Ascending aorta (tissue), 2 donors: ENCODE results near the gene SYTL3. TPM values are rescaled to one million over a fixed set of nuclear protein-coding genes. Genes with fewer than 3 reads are reported as not detected.
"Not testable (repeated sequence)": the region's sequence is repeated elsewhere in the genome, so short reads cannot be mapped to it uniquely, and the experiment has no call there.

Experiments
- DNase-seq, 2 donors: peaks; one replicate each; pipeline ENCODE4 v3.0.0-alpha.2; 2019; ENCODE audit warnings: low spot score in 2 of 2
- H3K27ac ChIP-seq, 2 donors: fragments of 200-600 bp; sonication (generic); one replicate each; pipeline ENCODE4 v1.5.1; 2016 to 2017; ENCODE audit warnings: mild to moderate bottlenecking in 1 of 2
- H3K27me3 ChIP-seq: fragments of 200-600 bp; sonication (generic); one replicate; pipeline ENCODE4 v1.5.1; 2017
- H3K36me3 ChIP-seq, 2 donors: fragments of 200-600 bp; sonication (generic); one replicate each; pipeline ENCODE4 v1.5.1; 2016
- H3K4me1 ChIP-seq, 2 donors: fragments of 200-600 bp; sonication (generic); one replicate each; pipeline ENCODE4 v1.5.1; 2016 to 2017; ENCODE audit warnings: mild to moderate bottlenecking in 1 of 2
- H3K4me3 ChIP-seq, 2 donors: fragments of 200-600 bp; sonication (generic); one replicate each; pipeline ENCODE4 v1.5.1; 2016 to 2017; ENCODE audit warnings: mild to moderate bottlenecking in 1 of 2
- H3K9me3 ChIP-seq, 2 donors: fragments of 200-600 bp; sonication (generic); one replicate each; pipeline ENCODE4 v1.5.1; 2016
- CTCF ChIP-seq, 3 experiments: fragments of 200-600 bp in 2 of 3; fragments of 450-650 bp in 1 of 3; sonication (generic) in 2 of 3; IDR thresholded peaks; one replicate each; pipeline ENCODE4 v1.5.1; 2016 to 2019; ENCODE audit warnings: antibody characterized with exemption in 3 of 3, mild to moderate bottlenecking in 1 of 3, moderate library complexity in 1 of 3
- intact Hi-C: fragments of 100-400 bp; cut with DNase I; formaldehyde crosslinking; loops from one replicate; pipeline ENCODE4 v1.15.1; 2023
- total RNA-seq: library from RNA; depleted of rRNA; stranded (reverse); fragments of >200 nt; gene quantifications from one replicate; pipeline ENCODE4 v1.1.0, GENCODE V29; 2016

The SYTL3 gene
- total RNA-seq, 1 donor from 2014 or later, result 4.7 TPM

GRCh38 chr6:158629367-158630221 lies 20.3 kb upstream of the SYTL3 start:
- intact Hi-C loops, result loop anchor here (5.0 kb wide), 1 partner anchor 67 kb away; the partner anchor contains the start of gene TMEM181
- peaks cover 0 to 9% of the 10 kb centered on the region in 2 donors for H3K36me3 ChIP-seq
- DNase-seq, result no peak
- H3K4me3 ChIP-seq, result no peak overlapping the region
- H3K27ac ChIP-seq, result no peak overlapping the region
- TF ChIP-seq CTCF (IDR thresholded peaks at IDR 0.05), result no peak
- H3K9me3 ChIP-seq, result no peaks in the 10 kb centered on the region
- H3K27me3 ChIP-seq, result no peaks in the 10 kb centered on the region
- H3K4me1 ChIP-seq, result peaks cover 3 to 20% of the 10 kb centered on the region in 2 donors

- DNase-seq, result no peak
- Histone ChIP-seq H3K9me3 (no peaks in the 10 kb centered on the region), H3K4me3 (peak overlapping the region in 1 of 2 donors; percentile 28), H3K27ac (peak overlapping the region; percentile 72 to 74), H3K27me3 (no peaks in the 10 kb centered on the region), H3K4me1 (peaks cover 3 to 18% of the 10 kb centered on the region in 2 donors), H3K36me3 (peaks cover 8 to 20% of the 10 kb centered on the region in 2 donors)
- TF ChIP-seq CTCF (IDR thresholded peaks at IDR 0.05), result no peak
- intact Hi-C loops, result no loop called here
These were observed 18.8 kb upstream of the SYTL3 start for GRCh38 chr6:158630938-158631616.

- H3K27me3 ChIP-seq, result no peaks in the 10 kb centered on the region
- H3K27ac ChIP-seq, result peak overlapping the region; percentile 72 to 74
- peak overlapping the region in 1 of 2 donors; percentile 28 for H3K4me3 ChIP-seq
- peaks cover 16 to 25% of the 10 kb centered on the region in 2 donors for H3K36me3 ChIP-seq
- intact Hi-C loops, result no loop called here
- H3K9me3 ChIP-seq, result no peaks in the 10 kb centered on the region
- no peak for TF ChIP-seq CTCF (IDR thresholded peaks at IDR 0.05)
- H3K4me1 ChIP-seq, result peaks cover 3 to 15% of the 10 kb centered on the region in 2 donors
- DNase-seq, result peak; percentile 51 to 85
These were observed 17.9 kb upstream of the SYTL3 start for GRCh38 chr6:158631678-158632537.

- Histone ChIP-seq H3K27ac (peak overlapping the region; percentile 72 to 74), H3K36me3 (peaks cover 17 to 25% of the 10 kb centered on the region in 2 donors), H3K4me1 (peaks cover 3 to 15% of the 10 kb centered on the region in 2 donors)
- intact Hi-C loops, DNase-seq, H3K9me3 ChIP-seq, H3K27me3 ChIP-seq, H3K4me3 ChIP-seq: not testable (repeated sequence)
These were observed 17.2 kb upstream of the SYTL3 start for GRCh38 chr6:158632538-158633119.

- H3K27me3 ChIP-seq, result no peaks in the 10 kb centered on the region
- intact Hi-C loops, result no loop called here
- no peak for TF ChIP-seq CTCF (IDR thresholded peaks at IDR 0.05)
- no peaks in the 10 kb centered on the region for H3K9me3 ChIP-seq
- H3K36me3 ChIP-seq, result peaks cover 17 to 25% of the 10 kb centered on the region in 2 donors
- peak overlapping the region in 1 of 2 donors; percentile 72 for H3K27ac ChIP-seq
- DNase-seq, result no peak
- H3K4me3 ChIP-seq, result no peak overlapping the region
- peaks cover 3 to 15% of the 10 kb centered on the region in 2 donors for H3K4me1 ChIP-seq
These were observed 16.7 kb upstream of the SYTL3 start for GRCh38 chr6:158633127-158633526.
